Ishikawa (cell line): ENCODE measurements around the gene MAG.

ENCODE experiments used
- CEBPB ChIP-seq: IDR thresholded peaks from 2 replicates; pipeline ENCODE4 v1.6.1; 2012
- NFIC ChIP-seq: IDR thresholded peaks from 2 replicates; pipeline ENCODE4 v1.6.1; 2012
- RAD21 ChIP-seq: IDR thresholded peaks from 2 replicates; pipeline ENCODE4 v1.6.1; 2012; ENCODE audit warnings: low read depth
- TAF1 ChIP-seq: IDR thresholded peaks from 2 replicates; pipeline ENCODE4 v1.6.1; 2012; ENCODE audit warnings: low read depth, mild to moderate bottlenecking
- USF1 ChIP-seq: IDR thresholded peaks from 2 replicates; pipeline ENCODE4 v1.6.1; 2012
- YY1 ChIP-seq: IDR thresholded peaks from 2 replicates; pipeline ENCODE4 v1.6.1; 2012; ENCODE audit warnings: low read depth
- TF ChIP-seq, protein P1 (sequence below): IDR thresholded peaks from 2 replicates; pipeline ENCODE4 v1.6.1; 2012; ENCODE audit warnings: low read depth, mild to moderate bottlenecking

- TF ChIP-seq, protein P1, sequence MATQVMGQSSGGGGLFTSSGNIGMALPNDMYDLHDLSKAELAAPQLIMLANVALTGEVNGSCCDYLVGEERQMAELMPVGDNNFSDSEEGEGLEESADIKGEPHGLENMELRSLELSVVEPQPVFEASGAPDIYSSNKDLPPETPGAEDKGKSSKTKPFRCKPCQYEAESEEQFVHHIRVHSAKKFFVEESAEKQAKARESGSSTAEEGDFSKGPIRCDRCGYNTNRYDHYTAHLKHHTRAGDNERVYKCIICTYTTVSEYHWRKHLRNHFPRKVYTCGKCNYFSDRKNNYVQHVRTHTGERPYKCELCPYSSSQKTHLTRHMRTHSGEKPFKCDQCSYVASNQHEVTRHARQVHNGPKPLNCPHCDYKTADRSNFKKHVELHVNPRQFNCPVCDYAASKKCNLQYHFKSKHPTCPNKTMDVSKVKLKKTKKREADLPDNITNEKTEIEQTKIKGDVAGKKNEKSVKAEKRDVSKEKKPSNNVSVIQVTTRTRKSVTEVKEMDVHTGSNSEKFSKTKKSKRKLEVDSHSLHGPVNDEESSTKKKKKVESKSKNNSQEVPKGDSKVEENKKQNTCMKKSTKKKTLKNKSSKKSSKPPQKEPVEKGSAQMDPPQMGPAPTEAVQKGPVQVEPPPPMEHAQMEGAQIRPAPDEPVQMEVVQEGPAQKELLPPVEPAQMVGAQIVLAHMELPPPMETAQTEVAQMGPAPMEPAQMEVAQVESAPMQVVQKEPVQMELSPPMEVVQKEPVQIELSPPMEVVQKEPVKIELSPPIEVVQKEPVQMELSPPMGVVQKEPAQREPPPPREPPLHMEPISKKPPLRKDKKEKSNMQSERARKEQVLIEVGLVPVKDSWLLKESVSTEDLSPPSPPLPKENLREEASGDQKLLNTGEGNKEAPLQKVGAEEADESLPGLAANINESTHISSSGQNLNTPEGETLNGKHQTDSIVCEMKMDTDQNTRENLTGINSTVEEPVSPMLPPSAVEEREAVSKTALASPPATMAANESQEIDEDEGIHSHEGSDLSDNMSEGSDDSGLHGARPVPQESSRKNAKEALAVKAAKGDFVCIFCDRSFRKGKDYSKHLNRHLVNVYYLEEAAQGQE: no peak
- TF ChIP-seq CEBPB (no peak), YY1 (no peak), RAD21 (no peak), USF1 (no peak), TAF1 (no peak), NFIC (no peak)
These were observed 6.6 kb downstream of the MAG start for GRCh38 chr19:35298561-35298972.
